ENCODE results near the gene DNAJC10. TPM values are rescaled to one million over a fixed set of nuclear protein-coding genes. Genes with fewer than 3 reads are reported as not detected.

Gene DNAJC10
- total and polyA plus RNA-seq, 9 of the 15 experiments (the other 6 are each of a cell fraction or from before 2014, with no cell fraction given) = 9.8 to 77.7 (median 57.3) TPM

DNA sequence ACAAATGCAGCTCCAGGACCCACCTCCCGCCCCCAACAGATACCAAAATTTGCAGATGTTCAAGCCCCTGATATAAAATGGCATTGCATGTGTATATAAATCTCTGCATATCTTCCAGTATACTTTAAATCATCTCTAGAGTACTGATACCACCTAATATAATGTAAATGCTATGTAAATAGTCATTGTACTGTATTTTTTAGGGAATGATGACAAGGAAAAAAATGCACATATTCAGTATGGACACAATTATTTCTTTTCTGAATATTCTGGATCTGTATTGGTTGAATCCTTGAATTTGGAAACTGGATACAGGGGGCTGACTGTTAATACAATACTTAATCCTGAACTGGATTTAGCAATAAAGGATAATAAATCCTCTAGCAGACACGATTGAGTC lies 82.7 kb downstream of the DNAJC10 start:
- Histone ChIP-seq H3K4me1 (replicated peaks in 1 of 2; ENCODE audit: control insufficient read depth in 2 of 2, insufficient read depth in 2 of 2, low read length in 2 of 2) (no peaks in the 10 kb centered on the region), H2AFZ (ENCODE audit: low read depth, low read length) (no peak overlapping the region), H3K79me2 (ENCODE audit: control insufficient read depth, insufficient read depth, low read length) (no peaks in the 10 kb centered on the region), H3K27ac (ENCODE audit: extremely low read depth, low read depth, low read length) (no peak overlapping the region), H3K36me3 (ENCODE audit: control insufficient read depth, insufficient read depth, low read length) (no peaks in the 10 kb centered on the region), H3K4me3 (no peak overlapping the region), H3K9ac (ENCODE audit: insufficient read depth in 1 of 2, low read depth in 2 of 2, low read length in 2 of 2) (no peak overlapping the region), H3K27me3 (ENCODE audit: control insufficient read depth in 2 of 2, insufficient read depth in 2 of 2, low read length in 2 of 2) (peaks cover 3 to 12% of the 10 kb centered on the region in 2 experiments; a peak in 4 of 5 replicates), H3K9me1 (ENCODE audit: control insufficient read depth, insufficient read depth, low read length) (no peaks in the 10 kb centered on the region), H3K9me3 (replicated peaks; ENCODE audit: control insufficient read depth, insufficient read depth, low read depth, low read length) (no peaks in the 10 kb centered on the region), H4K20me1 (replicated peaks; ENCODE audit: control insufficient read depth, insufficient read depth, low read length) (no peaks in the 10 kb centered on the region), H3K4me2 (ENCODE audit: insufficient read depth, low read length) (no peak overlapping the region)
- intact Hi-C loops (cut with micrococcal nuclease) (no loop called here), in situ Hi-C loops (cut with MboI) (no loop called here)
- DNase-seq (ENCODE audit: extremely low read depth in 1 of 4, low spot score in 3 of 4) = no peak
- WGBS (ENCODE audit: insufficient coverage, low coverage, missing lambda C conversion rate) = 2% methylated on average over 2 of the region's 2 CpGs
- ATAC-seq = no peak
- BruUV-seq (replicated peaks) = no TSS peak
- TF ChIP-seq PYGO2 (tag; IDR thresholded peaks at IDR 0.05) (no peak), ZNF23 (CRISPR knock-in tag; IDR thresholded peaks at IDR 0.05) (no peak), NCOA4 (IDR thresholded peaks at IDR 0.05; ENCODE audit: partially characterized antibody) (no peak), KAT7 (CRISPR knock-in tag; IDR thresholded peaks at IDR 0.05; ENCODE audit: borderline replicate concordance) (no peak), ZKSCAN8 (CRISPR knock-in tag; IDR thresholded peaks at IDR 0.05) (no peak), ADNP (tag; IDR thresholded peaks at IDR 0.05) (no peak), PCBP2 (IDR thresholded peaks at IDR 0.05; ENCODE audit: low read depth, low read length, poor library complexity, severe bottlenecking) (no peak), SREBF1 (IDR thresholded peaks at IDR 0.05; ENCODE audit: borderline replicate concordance, low read depth, low read length) (no peak), KAT8 (IDR thresholded peaks at IDR 0.05; ENCODE audit: low read depth) (no peak), FOXK1 (CRISPR knock-in tag; IDR thresholded peaks at IDR 0.05; ENCODE audit: borderline replicate concordance) (no peak)
- no peak for FAIRE-seq
- ChIA-PET POLR2A (no interaction called here), CTCF (ENCODE audit: low intra/inter-chr PET ratio) (no interaction called here)
